CD8-positive, alpha-beta memory T cell (primary cell): ENCODE data around the gene STEAP1. TPM values are rescaled to one million over a fixed set of nuclear protein-coding genes. Genes with fewer than 3 reads are reported as not detected.
"Not testable (repeated sequence)": the region's sequence is repeated elsewhere in the genome, so short reads cannot be mapped to it uniquely, and the experiment has no call there.

Experiments
- CTCF ChIA-PET: fragments of 350-600 bp; sonication (Branson Sonifier 250); formaldehyde crosslinking; loops from one replicate; lab custom pipeline; 2021; ENCODE audit warnings: antibody characterized with exemption; lab: Charles Lee
- POLR2A ChIA-PET: fragments of 350-600 bp; sonication (Branson Sonifier 250); formaldehyde crosslinking; loops from one replicate; lab custom pipeline; 2021; ENCODE audit warnings: antibody characterized with exemption; lab: Charles Lee
- DNase-seq, 5 donors: peaks; one replicate each; pipeline versions ENCODE4 v3.0.0 to v3.0.0-alpha.2; 2020 to 2022; ENCODE audit warnings: mixed read lengths in 1 of 5
- H3K27ac ChIP-seq: one replicate; pipeline ENCODE4 v1.7.0; 2013; ENCODE audit warnings: low read depth, mild to moderate bottlenecking, low read length, moderate library complexity
- H3K27me3 ChIP-seq: 2 replicates; pipeline ENCODE4 v1.7.0; 2013; ENCODE audit warnings: low read length, mild to moderate bottlenecking; ENCODE audit not compliant: insufficient read depth, poor library complexity, severe bottlenecking
- H3K36me3 ChIP-seq: 2 replicates; pipeline ENCODE4 v1.7.0; 2013; ENCODE audit warnings: mild to moderate bottlenecking, low read length, moderate library complexity; ENCODE audit not compliant: insufficient read depth
- H3K4me1 ChIP-seq: 2 replicates; pipeline ENCODE4 v1.7.0; 2013; ENCODE audit warnings: mild to moderate bottlenecking, low read length, moderate library complexity; ENCODE audit not compliant: insufficient read depth
- H3K4me3 ChIP-seq: 2 replicates; pipeline ENCODE4 v1.7.0; 2013; ENCODE audit warnings: mild to moderate bottlenecking, low read length
- H3K9me3 ChIP-seq: 2 replicates; pipeline ENCODE4 v1.7.0; 2013; ENCODE audit warnings: mild to moderate bottlenecking, low read length
- H3K27ac Mint-ChIP-seq, 8 donors: one replicate each; pipeline ENCODE4 v1.8.0; 2020 to 2021; ENCODE audit warnings: mixed read lengths in 8 of 8, mild to moderate bottlenecking in 6 of 8, inconsistent platforms in 3 of 8, moderate library complexity in 3 of 8
- H3K27me3 Mint-ChIP-seq, 2 donors: one replicate each; pipeline ENCODE4 v1.8.0; 2020 to 2021; ENCODE audit warnings: mixed read lengths in 2 of 2, mild to moderate bottlenecking in 1 of 2, moderate library complexity in 1 of 2
- H3K36me3 Mint-ChIP-seq, 3 donors: one replicate each; pipeline ENCODE4 v1.8.0; 2020 to 2021; ENCODE audit warnings: mixed read lengths in 3 of 3, inconsistent platforms in 1 of 3, mild to moderate bottlenecking in 1 of 3
- H3K4me1 Mint-ChIP-seq, 3 donors: one replicate each; pipeline ENCODE4 v1.8.0; 2020 to 2021; ENCODE audit warnings: mixed read lengths in 3 of 3, inconsistent platforms in 1 of 3, mild to moderate bottlenecking in 1 of 3
- H3K4me3 Mint-ChIP-seq, 7 donors: one replicate each; pipeline ENCODE4 v1.8.0; 2020 to 2021; ENCODE audit warnings: mixed read lengths in 7 of 7, mild to moderate bottlenecking in 6 of 7, moderate library complexity in 4 of 7, inconsistent platforms in 2 of 7
- H3K9me3 Mint-ChIP-seq, 5 donors: one replicate each; pipeline ENCODE4 v1.8.0; 2020 to 2022; ENCODE audit warnings: mixed read lengths in 5 of 5, mild to moderate bottlenecking in 3 of 5, moderate library complexity in 2 of 5, inconsistent platforms in 1 of 5
- polyA plus RNA-seq: library from polyadenylated mRNA; unstranded; fragments of 300-500 nt; fragmentation: Illumina TruSeq; gene quantifications from one replicate; pipeline ENCODE4 v1.2.3, GENCODE V29; 2021
- total RNA-seq, 2 experiments: library from RNA; stranded (reverse); gene quantifications; one replicate each; pipeline ENCODE4 v1.2.3, GENCODE V29; 2021

STEAP1 gene
- total and polyA plus RNA-seq, 3 experiments from 2014 or later: not detected

- H3K36me3 ChIP-seq, H3K27ac ChIP-seq, H3K4me1 ChIP-seq, H3K36me3 Mint-ChIP-seq, H3K9me3 ChIP-seq, H3K27ac Mint-ChIP-seq, H3K4me1 Mint-ChIP-seq, H3K9me3 Mint-ChIP-seq, H3K4me3 ChIP-seq, H3K27me3 ChIP-seq, POLR2A ChIA-PET, H3K4me3 Mint-ChIP-seq, CTCF ChIA-PET, DNase-seq: not testable (repeated sequence)
- H3K27me3 Mint-ChIP-seq: peaks cover 3 to 16% of the 10 kb centered on the region in 2 donors
Observed at GRCh38 chr7:90149428-90149827, 4.8 kb upstream of the STEAP1 start.

- DNase-seq, H3K27me3 ChIP-seq, H3K36me3 ChIP-seq, H3K27ac Mint-ChIP-seq, H3K36me3 Mint-ChIP-seq, H3K9me3 Mint-ChIP-seq, H3K9me3 ChIP-seq, H3K4me1 ChIP-seq, POLR2A ChIA-PET, H3K4me1 Mint-ChIP-seq, H3K4me3 Mint-ChIP-seq, H3K4me3 ChIP-seq, H3K27ac ChIP-seq: not testable (repeated sequence)
- H3K27me3 Mint-ChIP-seq: peaks cover 7 to 32% of the 10 kb centered on the region in 2 donors
- CTCF ChIA-PET: interaction anchor here (2.9 kb wide), 1 partner anchor 276 kb away, joined by 45 read pairs; no protein-coding TSS in a partner anchor
Observed at GRCh38 chr7:90151884-90152283, 2.4 kb upstream of the STEAP1 start.

DNA sequence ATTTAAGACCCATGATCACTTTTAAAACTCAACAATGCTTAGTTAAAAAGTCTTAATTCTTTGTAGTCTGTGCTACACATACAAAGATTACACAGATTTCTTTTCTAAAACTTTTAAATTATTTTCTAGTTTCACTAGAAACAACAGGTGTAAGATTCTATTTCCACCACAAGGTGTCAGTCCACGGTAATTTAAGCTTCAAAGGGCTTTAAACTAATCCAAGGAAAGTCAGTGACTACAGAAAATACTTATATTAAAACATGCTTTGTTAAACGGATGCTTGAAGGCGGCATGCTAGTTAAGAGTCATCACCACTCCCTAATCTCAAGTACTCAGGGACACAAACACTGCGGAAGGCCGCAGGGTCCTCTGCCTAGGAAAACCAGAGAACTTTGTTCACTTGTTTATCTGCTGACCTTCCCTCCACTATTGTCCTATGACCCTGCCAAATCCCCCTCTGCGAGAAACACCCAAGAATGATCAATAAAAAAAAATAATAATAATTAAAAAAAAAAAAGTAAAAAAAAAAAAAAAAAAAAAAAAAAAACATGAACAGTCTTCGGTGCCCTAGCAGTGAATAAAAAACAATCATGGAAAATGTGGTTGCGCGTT lies 1.5 kb upstream of the STEAP1 start:
- H3K4me1 ChIP-seq, H3K27me3 ChIP-seq, H3K4me1 Mint-ChIP-seq, POLR2A ChIA-PET, H3K27ac ChIP-seq, H3K4me3 ChIP-seq, H3K36me3 Mint-ChIP-seq, H3K9me3 ChIP-seq, H3K9me3 Mint-ChIP-seq, H3K36me3 ChIP-seq: not testable (repeated sequence)
- H3K27ac Mint-ChIP-seq: peak overlapping the region in 1 of 8 donors; percentile 59
- peaks cover 7 to 36% of the 10 kb centered on the region in 2 donors for H3K27me3 Mint-ChIP-seq
- H3K4me3 Mint-ChIP-seq: peak overlapping the region in 1 of 7 donors; percentile 57
- CTCF ChIA-PET: interaction anchor here (2.2 to 2.9 kb wide), 2 partner anchors 272 to 275 kb away, joined by 5 to 45 read pairs; no protein-coding TSS in a partner anchor
- DNase-seq: peak in 1 of 5 donors; percentile 16

GRCh38 chr7:90155206-90155605 lies 937 bp downstream of the STEAP1 start:
- ChIA-PET CTCF (interaction anchor here (1.8 kb wide), 1 partner anchor 108 kb away, joined by 5 read pairs; no protein-coding TSS in a partner anchor), POLR2A (interaction anchor here (0.6 kb wide), 1 partner anchor 132 kb away, joined by 4 read pairs; no protein-coding TSS in a partner anchor)
- Mint-ChIP-seq H3K27ac (no peak overlapping the region), H3K9me3 (no peaks in the 10 kb centered on the region), H3K27me3 (peaks cover 7 to 40% of the 10 kb centered on the region in 2 donors), H3K36me3 (no peaks in the 10 kb centered on the region), H3K4me3 (no peak overlapping the region), H3K4me1 (peaks cover 4 to 9% (median 4%) of the 10 kb centered on the region in 3 donors)
- Histone ChIP-seq H3K9me3 (no peaks in the 10 kb centered on the region), H3K27me3 (no peaks in the 10 kb centered on the region), H3K27ac (no peak overlapping the region), H3K4me1 (no peaks in the 10 kb centered on the region), H3K4me3 (no peak overlapping the region), H3K36me3 (no peaks in the 10 kb centered on the region)
- no peak for DNase-seq

DNA sequence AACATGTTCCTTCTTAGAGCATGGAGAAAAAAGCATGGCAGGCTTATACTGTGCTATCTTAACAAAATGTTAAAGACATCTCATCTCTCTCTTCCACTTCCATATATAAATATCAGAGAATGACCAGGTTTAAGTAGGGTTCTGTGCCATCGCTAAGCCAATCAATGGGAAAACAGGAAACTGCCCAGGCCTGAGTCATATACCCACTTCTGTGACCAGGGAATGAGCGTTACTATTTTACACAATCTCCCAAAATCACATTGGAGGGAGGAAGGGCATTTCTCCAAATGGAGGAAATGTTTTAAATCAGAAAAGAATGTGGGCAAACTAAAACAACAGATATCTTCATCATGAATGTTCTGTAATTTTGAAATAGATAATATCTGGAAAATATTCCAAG lies 3.1 kb downstream of the STEAP1 start:
- H3K4me1 Mint-ChIP-seq, H3K27ac Mint-ChIP-seq, H3K4me1 ChIP-seq, DNase-seq, H3K4me3 Mint-ChIP-seq, H3K9me3 ChIP-seq, H3K9me3 Mint-ChIP-seq, H3K36me3 ChIP-seq, CTCF ChIA-PET, H3K36me3 Mint-ChIP-seq, H3K27ac ChIP-seq, POLR2A ChIA-PET, H3K4me3 ChIP-seq, H3K27me3 ChIP-seq: not testable (repeated sequence)
- peaks cover 7 to 40% of the 10 kb centered on the region in 2 donors for H3K27me3 Mint-ChIP-seq

GRCh38 chr7:90157761-90158350 lies 3.6 kb downstream of the STEAP1 start:
- peaks cover 7 to 36% of the 10 kb centered on the region in 2 donors for H3K27me3 Mint-ChIP-seq
- H3K4me1 Mint-ChIP-seq, DNase-seq, POLR2A ChIA-PET, H3K27ac ChIP-seq, H3K36me3 ChIP-seq, H3K27me3 ChIP-seq, H3K27ac Mint-ChIP-seq, H3K9me3 ChIP-seq, H3K4me3 ChIP-seq, H3K36me3 Mint-ChIP-seq, H3K9me3 Mint-ChIP-seq, H3K4me1 ChIP-seq, CTCF ChIA-PET, H3K4me3 Mint-ChIP-seq: not testable (repeated sequence)

DNA sequence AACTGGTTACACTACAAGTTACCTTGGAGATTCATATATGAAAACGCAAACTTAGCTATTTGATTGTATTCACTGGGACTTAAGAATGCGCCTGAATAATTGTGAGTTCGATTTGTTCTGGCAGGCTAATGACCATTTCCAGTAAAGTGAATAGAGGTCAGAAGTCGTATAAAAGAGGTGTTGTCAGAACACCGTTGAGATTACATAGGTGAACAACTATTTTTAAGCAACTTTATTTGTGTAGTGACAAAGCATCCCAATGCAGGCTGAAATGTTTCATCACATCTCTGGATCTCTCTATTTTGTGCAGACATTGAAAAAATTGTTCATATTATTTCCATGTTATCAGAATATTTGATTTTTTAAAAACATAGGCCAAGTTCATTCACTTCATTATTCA lies 9.3 kb downstream of the STEAP1 start:
- no peak overlapping the region for H3K27ac ChIP-seq
- H3K27ac Mint-ChIP-seq: no peak overlapping the region
- no peaks in the 10 kb centered on the region for H3K4me1 ChIP-seq
- ChIA-PET CTCF (no interaction called here), POLR2A (no interaction called here)
- H3K27me3 Mint-ChIP-seq: peaks cover 5 to 23% of the 10 kb centered on the region in 2 donors
- no peak for DNase-seq
- no peaks in the 10 kb centered on the region for H3K4me1 Mint-ChIP-seq
- H3K9me3 ChIP-seq: no peaks in the 10 kb centered on the region
- H3K36me3 Mint-ChIP-seq: no peaks in the 10 kb centered on the region
- H3K36me3 ChIP-seq: no peaks in the 10 kb centered on the region
- H3K27me3 ChIP-seq: no peaks in the 10 kb centered on the region
- no peak overlapping the region for H3K4me3 ChIP-seq
- H3K4me3 Mint-ChIP-seq: no peak overlapping the region
- no peaks in the 10 kb centered on the region for H3K9me3 Mint-ChIP-seq

DNA sequence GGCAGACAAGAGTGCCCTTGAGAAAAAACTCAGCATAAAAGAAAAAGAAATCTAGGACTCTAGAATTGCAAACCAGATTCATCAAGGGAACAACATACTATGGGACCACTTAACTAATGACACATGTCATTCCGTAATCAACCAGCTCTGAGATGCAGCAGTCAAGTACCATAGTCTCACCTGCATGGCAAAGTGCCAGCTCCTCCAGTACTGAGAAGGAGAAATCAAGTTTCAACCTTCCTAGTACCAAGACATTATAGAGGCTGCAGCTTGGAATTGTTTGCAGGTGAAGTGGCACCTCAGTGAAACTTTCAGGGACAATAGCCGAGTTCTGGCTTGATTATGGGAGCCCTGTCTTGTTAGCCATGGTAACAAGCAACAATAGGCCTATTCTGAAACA lies 11.5 kb downstream of the STEAP1 start:
- peaks cover 0 to 4% (median 3%) of the 10 kb centered on the region in 5 donors for H3K9me3 Mint-ChIP-seq
- no peak overlapping the region for H3K4me3 ChIP-seq
- no peaks in the 10 kb centered on the region for H3K36me3 ChIP-seq
- H3K36me3 Mint-ChIP-seq: no peaks in the 10 kb centered on the region
- H3K4me1 Mint-ChIP-seq: no peaks in the 10 kb centered on the region
- ChIA-PET CTCF (interaction anchor here (1.7 kb wide), 1 partner anchor 12 kb away, joined by 9 read pairs; the partner anchor contains the start of gene STEAP1), POLR2A (no interaction called here)
- no peaks in the 10 kb centered on the region for H3K9me3 ChIP-seq
- H3K27ac Mint-ChIP-seq: no peak overlapping the region
- H3K4me3 Mint-ChIP-seq: no peak overlapping the region
- no peaks in the 10 kb centered on the region for H3K27me3 ChIP-seq
- DNase-seq: no peak
- H3K27me3 Mint-ChIP-seq: peaks cover 7 to 20% of the 10 kb centered on the region in 2 donors
- no peak overlapping the region for H3K27ac ChIP-seq
- H3K4me1 ChIP-seq: no peaks in the 10 kb centered on the region
